Measurements from ENCODE around the gene LRRC8C. TPM values are rescaled to one million over a fixed set of nuclear protein-coding genes. Genes with fewer than 3 reads are reported as not detected.
A peak's percentile ranks its signal among the peaks of the same experiment; 100 is the strongest.

The LRRC8C gene
- total RNA-seq, 2 experiments from 2014 or later = 28.4 to 30.2 TPM

GRCh38 chr1:89727517-89728312 is 94.8 kb downstream of the LRRC8C start:
- H3K36me3 ChIP-seq (ENCODE audit: insufficient read depth, low read length) = peaks cover 2% of the 10 kb centered on the region
- intact Hi-C loops (cut with DNase I, micrococcal nuclease) = no loop called here
- ChIA-PET CTCF (interaction anchor here (0.5 to 1.7 kb wide), 3 partner anchors 33 to 95 kb away, joined by 3 to 7 read pairs (median 4); partner anchors contain the start of gene LRRC8C), POLR2A (interaction anchor here (0.9 to 1.2 kb wide), 3 partner anchors 8 to 36 kb away, joined by 3 to 4 read pairs (median 4); no protein-coding TSS in a partner anchor)
- no peaks in the 10 kb centered on the region for H3K27me3 ChIP-seq (ENCODE audit: control insufficient read depth in 1 of 2, insufficient read depth in 2 of 2, low read length in 2 of 2)
- Mint-ChIP-seq H3K4me1 (ENCODE audit: low read depth) (peaks cover 59% of the 10 kb centered on the region), H3K9me3 (no peaks in the 10 kb centered on the region), H3K27me3 (no peaks in the 10 kb centered on the region), H3K27ac (peak overlapping the region; percentile 4), H3K36me3 (ENCODE audit: low read depth) (peaks cover 9% of the 10 kb centered on the region), H3K4me3 (no peak overlapping the region)
- DNase-seq (no peak), ATAC-seq (ENCODE audit: poor library complexity) (no peak)
- H3K27ac ChIP-seq (ENCODE audit: low read depth in 1 of 2, low read length in 2 of 2) = no peak overlapping the region
- H3K4me3 ChIP-seq (ENCODE audit: low read length) = no peak overlapping the region
- TF ChIP-seq CTCF (IDR thresholded peaks at IDR 0.05) = no peak
- peaks cover 16% of the 10 kb centered on the region for H3K4me1 ChIP-seq (ENCODE audit: insufficient read depth, low read length)
- H3K9me3 ChIP-seq (ENCODE audit: control insufficient read depth in 1 of 2, insufficient read depth in 1 of 2, low read length in 2 of 2) = no peaks in the 10 kb centered on the region

- Histone ChIP-seq H3K27ac (ENCODE audit: low read depth in 1 of 2, low read length in 2 of 2) (no peak overlapping the region), H3K9me3 (ENCODE audit: control insufficient read depth in 1 of 2, insufficient read depth in 1 of 2, low read length in 2 of 2) (no peaks in the 10 kb centered on the region), H3K36me3 (ENCODE audit: insufficient read depth, low read length) (no peaks in the 10 kb centered on the region), H3K4me3 (ENCODE audit: low read length) (no peak overlapping the region), H3K27me3 (ENCODE audit: control insufficient read depth in 1 of 2, insufficient read depth in 2 of 2, low read length in 2 of 2) (no peaks in the 10 kb centered on the region), H3K4me1 (ENCODE audit: insufficient read depth, low read length) (peaks cover 16% of the 10 kb centered on the region)
- POLR2A ChIA-PET = interaction anchor here (1.2 kb wide), 1 partner anchor 9 kb away, joined by 4 read pairs; no protein-coding TSS in a partner anchor
- H3K9me3 Mint-ChIP-seq = no peaks in the 10 kb centered on the region
- H3K36me3 Mint-ChIP-seq (ENCODE audit: low read depth) = peaks cover 6% of the 10 kb centered on the region
- ATAC-seq (ENCODE audit: poor library complexity) (no peak), DNase-seq (no peak)
- TF ChIP-seq CTCF (IDR thresholded peaks at IDR 0.05) = no peak
- H3K4me1 Mint-ChIP-seq (ENCODE audit: low read depth) = peaks cover 53% of the 10 kb centered on the region
- H3K27me3 Mint-ChIP-seq = no peaks in the 10 kb centered on the region
- CTCF ChIA-PET = interaction anchor here (0.5 kb wide), 1 partner anchor 34 kb away, joined by 3 read pairs; no protein-coding TSS in a partner anchor
- H3K4me3 Mint-ChIP-seq = no peak overlapping the region
- H3K27ac Mint-ChIP-seq = peak overlapping the region; percentile 4
- intact Hi-C loops (cut with DNase I, micrococcal nuclease) = no loop called here
Observed at GRCh38 chr1:89728381-89728780, 95.5 kb downstream of the LRRC8C start.

- CTCF ChIA-PET = no interaction called here
- no peaks in the 10 kb centered on the region for H3K9me3 Mint-ChIP-seq
- ATAC-seq (ENCODE audit: poor library complexity) = no peak
Observed at GRCh38 chr1:89732206-89732605, 99.3 kb downstream of the LRRC8C start.

More at GRCh38 chr1:89732206-89732605, 99.3 kb downstream of the LRRC8C start:
- Histone ChIP-seq H3K4me1 (ENCODE audit: insufficient read depth, low read length) (peaks cover 9% of the 10 kb centered on the region), H3K9me3 (ENCODE audit: control insufficient read depth in 1 of 2, insufficient read depth in 1 of 2, low read length in 2 of 2) (no peaks in the 10 kb centered on the region), H3K4me3 (ENCODE audit: low read length) (no peak overlapping the region), H3K27me3 (ENCODE audit: control insufficient read depth in 1 of 2, insufficient read depth in 2 of 2, low read length in 2 of 2) (no peaks in the 10 kb centered on the region), H3K36me3 (ENCODE audit: insufficient read depth, low read length) (no peaks in the 10 kb centered on the region), H3K27ac (ENCODE audit: low read depth in 1 of 2, low read length in 2 of 2) (no peak overlapping the region)
- Mint-ChIP-seq H3K4me3 (no peak overlapping the region), H3K27ac (peak overlapping the region; percentile 11), H3K27me3 (no peaks in the 10 kb centered on the region), H3K36me3 (ENCODE audit: low read depth) (no peaks in the 10 kb centered on the region), H3K4me1 (ENCODE audit: low read depth) (peaks cover 34% of the 10 kb centered on the region)
- intact Hi-C loops (cut with DNase I, micrococcal nuclease) = no loop called here
- POLR2A ChIA-PET = no interaction called here
- DNase-seq = no peak
- no peak for TF ChIP-seq CTCF (IDR thresholded peaks at IDR 0.05)

All from CD4-positive, alpha-beta T cell (primary cell).